Nephron (organoid): ENCODE results near the gene NUP42.

Source experiments
- H3K27ac Mint-ChIP-seq, 3 experiments: 2 replicates each; pipeline ENCODE4 v1.8.0; 2020; ENCODE audit warnings: mixed read lengths in 3 of 3, mild to moderate bottlenecking in 2 of 3, moderate library complexity in 1 of 3
- H3K27me3 Mint-ChIP-seq: 2 replicates; pipeline ENCODE4 v1.8.0; 2021; ENCODE audit warnings: low read depth, mild to moderate bottlenecking, moderate library complexity, mixed read lengths
- H3K36me3 Mint-ChIP-seq: 2 replicates; pipeline ENCODE4 v1.8.0; 2020; ENCODE audit warnings: low read depth, mixed read lengths
- H3K4me1 Mint-ChIP-seq: 2 replicates; pipeline ENCODE4 v1.8.0; 2020; ENCODE audit warnings: mixed read lengths
- H3K4me3 Mint-ChIP-seq, 3 experiments: 2 replicates each; pipeline ENCODE4 v1.8.0; 2020; ENCODE audit warnings: mild to moderate bottlenecking in 3 of 3, mixed read lengths in 3 of 3, moderate library complexity in 2 of 3
- H3K9me3 Mint-ChIP-seq: 2 replicates; pipeline ENCODE4 v1.8.0; 2020; ENCODE audit warnings: mixed read lengths
- TF ChIP-seq, protein P1 (sequence below), 3 experiments: fragments of 200-600 bp; sonication (generic); IDR thresholded peaks; one replicate each; pipeline ENCODE4 v1.5.0; 2021; ENCODE audit warnings: antibody characterized with exemption in 3 of 3; ENCODE audit not compliant: unreplicated experiment in 3 of 3

Gene NUP42, protein sequence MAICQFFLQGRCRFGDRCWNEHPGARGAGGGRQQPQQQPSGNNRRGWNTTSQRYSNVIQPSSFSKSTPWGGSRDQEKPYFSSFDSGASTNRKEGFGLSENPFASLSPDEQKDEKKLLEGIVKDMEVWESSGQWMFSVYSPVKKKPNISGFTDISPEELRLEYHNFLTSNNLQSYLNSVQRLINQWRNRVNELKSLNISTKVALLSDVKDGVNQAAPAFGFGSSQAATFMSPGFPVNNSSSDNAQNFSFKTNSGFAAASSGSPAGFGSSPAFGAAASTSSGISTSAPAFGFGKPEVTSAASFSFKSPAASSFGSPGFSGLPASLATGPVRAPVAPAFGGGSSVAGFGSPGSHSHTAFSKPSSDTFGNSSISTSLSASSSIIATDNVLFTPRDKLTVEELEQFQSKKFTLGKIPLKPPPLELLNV

DNA sequence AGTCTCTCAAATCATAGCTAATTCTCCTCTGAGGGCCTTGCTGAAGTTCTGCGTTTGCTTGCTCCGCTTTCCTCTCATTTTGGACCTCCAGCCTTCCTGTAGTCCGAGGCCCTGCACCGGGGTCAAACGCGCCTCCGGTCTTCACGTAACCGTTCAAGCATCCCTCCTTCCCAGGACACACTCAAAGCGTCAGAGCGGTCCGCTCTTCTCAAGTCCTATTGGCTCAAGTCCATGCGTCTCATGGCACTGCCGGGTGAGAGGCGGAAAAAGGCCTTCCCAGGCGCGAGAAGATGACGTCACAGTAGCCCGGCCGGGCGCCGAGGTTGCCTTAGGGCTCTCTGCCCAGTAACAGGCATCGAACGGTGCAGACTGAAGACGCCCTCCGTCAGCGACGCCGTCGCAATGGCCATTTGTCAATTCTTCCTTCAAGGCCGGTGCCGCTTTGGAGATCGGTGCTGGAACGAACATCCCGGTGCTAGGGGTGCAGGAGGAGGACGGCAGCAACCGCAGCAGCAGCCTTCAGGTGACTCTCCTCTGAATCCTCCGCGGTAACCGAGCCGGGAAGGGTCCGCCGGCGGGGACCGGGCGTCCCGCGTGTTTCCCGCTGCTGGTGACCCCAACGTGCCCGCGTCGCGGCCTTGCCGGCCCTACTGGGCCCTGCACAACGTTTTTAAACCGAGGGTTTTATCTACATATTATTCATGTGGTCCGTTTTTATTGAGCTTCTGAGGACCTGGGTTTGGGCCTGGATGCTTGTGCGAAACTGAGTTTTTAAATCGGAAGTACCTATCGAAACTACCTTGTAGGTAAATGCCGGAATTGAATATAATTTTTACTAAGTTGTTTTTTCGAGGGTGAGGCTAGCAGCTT is at the start of gene NUP42:
NUP42 (plus strand) TSS at position 365 of the 870 bp plus-strand sequence; CDS start at position 403, 38 bp downstream.
- no peaks in the 10 kb centered on the region for H3K9me3 Mint-ChIP-seq
- peaks cover 22% of the 10 kb centered on the region for H3K4me1 Mint-ChIP-seq
- TF ChIP-seq, protein P1, sequence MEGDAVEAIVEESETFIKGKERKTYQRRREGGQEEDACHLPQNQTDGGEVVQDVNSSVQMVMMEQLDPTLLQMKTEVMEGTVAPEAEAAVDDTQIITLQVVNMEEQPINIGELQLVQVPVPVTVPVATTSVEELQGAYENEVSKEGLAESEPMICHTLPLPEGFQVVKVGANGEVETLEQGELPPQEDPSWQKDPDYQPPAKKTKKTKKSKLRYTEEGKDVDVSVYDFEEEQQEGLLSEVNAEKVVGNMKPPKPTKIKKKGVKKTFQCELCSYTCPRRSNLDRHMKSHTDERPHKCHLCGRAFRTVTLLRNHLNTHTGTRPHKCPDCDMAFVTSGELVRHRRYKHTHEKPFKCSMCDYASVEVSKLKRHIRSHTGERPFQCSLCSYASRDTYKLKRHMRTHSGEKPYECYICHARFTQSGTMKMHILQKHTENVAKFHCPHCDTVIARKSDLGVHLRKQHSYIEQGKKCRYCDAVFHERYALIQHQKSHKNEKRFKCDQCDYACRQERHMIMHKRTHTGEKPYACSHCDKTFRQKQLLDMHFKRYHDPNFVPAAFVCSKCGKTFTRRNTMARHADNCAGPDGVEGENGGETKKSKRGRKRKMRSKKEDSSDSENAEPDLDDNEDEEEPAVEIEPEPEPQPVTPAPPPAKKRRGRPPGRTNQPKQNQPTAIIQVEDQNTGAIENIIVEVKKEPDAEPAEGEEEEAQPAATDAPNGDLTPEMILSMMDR (IDR thresholded peaks at IDR 0.05; ENCODE audit: unreplicated experiment in 3 of 3) = no peak
- peak within 1 kb of the TSS; percentile 97 to 99 (median 99) for H3K27ac Mint-ChIP-seq
- H3K4me3 Mint-ChIP-seq = peak within 1 kb of the TSS; percentile 92 to 94 (median 93)
- H3K27me3 Mint-ChIP-seq = no peaks in the 10 kb centered on the region
- peaks cover 8% of the 10 kb centered on the region for H3K36me3 Mint-ChIP-seq

DNA sequence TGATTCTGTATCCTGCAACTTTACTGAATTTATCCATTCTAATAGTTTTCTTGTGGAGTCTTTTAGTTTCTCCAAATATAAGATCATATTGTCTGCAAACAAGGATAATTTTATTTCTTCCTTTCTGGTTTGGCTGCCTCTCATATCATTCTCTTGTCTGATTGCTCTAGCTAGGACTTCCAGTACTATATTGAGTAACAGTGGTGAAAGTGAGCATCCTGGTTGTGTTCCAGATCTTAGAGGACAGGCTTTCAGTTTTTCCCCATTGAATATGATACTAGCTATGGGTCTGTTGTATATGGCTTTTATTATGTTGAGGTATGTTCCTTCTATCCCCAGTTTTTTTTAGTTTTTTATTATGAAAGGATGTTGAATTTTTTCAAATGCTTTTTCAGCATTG is 48.1 kb upstream of the NUP42 start:
- H3K9me3 Mint-ChIP-seq = peaks cover 11% of the 10 kb centered on the region
- H3K36me3 Mint-ChIP-seq = peaks cover 54% of the 10 kb centered on the region
- no peak overlapping the region for H3K4me3 Mint-ChIP-seq
- TF ChIP-seq, protein P1 (IDR thresholded peaks at IDR 0.05; ENCODE audit: unreplicated experiment in 3 of 3) = no peak
- H3K4me1 Mint-ChIP-seq = no peaks in the 10 kb centered on the region
- H3K27me3 Mint-ChIP-seq = no peaks in the 10 kb centered on the region
- no peak overlapping the region for H3K27ac Mint-ChIP-seq

DNA sequence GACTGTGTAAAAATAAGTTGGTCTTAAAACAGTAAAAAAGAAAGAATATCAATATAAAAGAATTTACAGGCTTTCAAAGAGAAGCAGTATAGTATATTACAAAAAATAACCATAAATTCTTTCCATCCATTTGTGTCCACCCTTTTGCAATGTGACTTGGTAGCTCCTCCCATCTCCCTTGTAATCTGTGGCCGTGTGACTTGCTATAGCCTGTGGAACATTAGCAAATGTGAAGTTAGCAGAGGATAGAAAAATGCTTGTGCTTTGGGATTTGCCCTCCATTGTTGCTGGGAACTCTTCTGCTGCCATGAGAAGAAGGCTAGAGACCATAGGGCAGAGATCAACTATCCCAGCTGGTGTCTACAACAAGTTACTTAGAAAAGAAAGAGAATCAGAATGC is 46.1 kb upstream of the NUP42 start:
- Mint-ChIP-seq H3K9me3 (peaks cover 11% of the 10 kb centered on the region), H3K36me3 (peaks cover 44% of the 10 kb centered on the region), H3K27ac (no peak overlapping the region), H3K4me1 (no peaks in the 10 kb centered on the region), H3K4me3 (no peak overlapping the region), H3K27me3 (no peaks in the 10 kb centered on the region)
- TF ChIP-seq, protein P1 (IDR thresholded peaks at IDR 0.05; ENCODE audit: unreplicated experiment in 3 of 3) = no peak

DNA sequence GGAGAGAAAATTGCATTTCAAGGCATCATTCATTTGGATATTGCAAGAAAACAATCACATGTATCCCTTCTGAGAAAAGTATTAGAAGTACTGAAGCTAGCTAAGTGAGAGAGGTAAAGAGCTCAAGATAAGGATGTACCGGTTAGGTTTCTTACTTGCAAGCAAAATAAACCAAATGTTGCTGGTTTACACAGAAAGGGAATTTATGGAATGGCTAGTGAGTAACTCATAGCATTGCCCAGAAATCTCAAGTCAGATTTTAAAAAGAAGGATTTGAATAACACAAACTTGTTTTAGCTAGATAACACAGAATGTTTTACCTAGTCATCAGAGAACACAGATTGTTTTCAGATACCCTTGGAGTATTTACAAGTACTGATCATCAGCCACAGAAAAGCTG is 45.6 kb upstream of the NUP42 start:
- no peaks in the 10 kb centered on the region for H3K27me3 Mint-ChIP-seq
- H3K27ac Mint-ChIP-seq = no peak overlapping the region
- H3K36me3 Mint-ChIP-seq = peaks cover 45% of the 10 kb centered on the region
- no peak overlapping the region for H3K4me3 Mint-ChIP-seq
- TF ChIP-seq, protein P1 (IDR thresholded peaks at IDR 0.05; ENCODE audit: unreplicated experiment in 3 of 3) = no peak
- no peaks in the 10 kb centered on the region for H3K4me1 Mint-ChIP-seq
- H3K9me3 Mint-ChIP-seq = peaks cover 11% of the 10 kb centered on the region

DNA sequence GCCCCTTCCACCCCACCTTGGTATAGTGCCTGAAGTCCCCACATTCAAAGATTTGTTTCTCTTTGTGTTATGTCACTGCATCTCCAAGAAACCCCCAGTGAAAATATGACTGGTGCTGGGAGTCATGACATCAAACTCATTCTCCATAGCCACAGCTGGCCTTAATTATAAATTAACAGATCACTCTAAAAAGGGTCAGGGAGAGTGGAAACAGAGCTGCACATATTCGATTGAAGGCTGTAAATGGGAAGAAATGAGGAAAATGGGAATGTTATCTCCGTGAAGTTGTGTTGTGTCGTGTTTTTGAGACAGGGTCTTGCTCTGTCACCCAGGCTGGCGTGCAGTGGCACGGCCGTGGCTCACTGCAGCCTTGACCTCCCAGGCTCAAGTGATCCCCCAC is 24.2 kb upstream of the NUP42 start:
- no peaks in the 10 kb centered on the region for H3K27me3 Mint-ChIP-seq
- H3K4me1 Mint-ChIP-seq = no peaks in the 10 kb centered on the region
- TF ChIP-seq, protein P1 (IDR thresholded peaks at IDR 0.05; ENCODE audit: unreplicated experiment in 3 of 3) = no peak
- H3K4me3 Mint-ChIP-seq = no peak overlapping the region
- H3K27ac Mint-ChIP-seq = no peak overlapping the region
- no peaks in the 10 kb centered on the region for H3K9me3 Mint-ChIP-seq
- peaks cover 59% of the 10 kb centered on the region for H3K36me3 Mint-ChIP-seq
